ENCODE results near the gene ARHGAP5.

Gene ARHGAP5, protein sequence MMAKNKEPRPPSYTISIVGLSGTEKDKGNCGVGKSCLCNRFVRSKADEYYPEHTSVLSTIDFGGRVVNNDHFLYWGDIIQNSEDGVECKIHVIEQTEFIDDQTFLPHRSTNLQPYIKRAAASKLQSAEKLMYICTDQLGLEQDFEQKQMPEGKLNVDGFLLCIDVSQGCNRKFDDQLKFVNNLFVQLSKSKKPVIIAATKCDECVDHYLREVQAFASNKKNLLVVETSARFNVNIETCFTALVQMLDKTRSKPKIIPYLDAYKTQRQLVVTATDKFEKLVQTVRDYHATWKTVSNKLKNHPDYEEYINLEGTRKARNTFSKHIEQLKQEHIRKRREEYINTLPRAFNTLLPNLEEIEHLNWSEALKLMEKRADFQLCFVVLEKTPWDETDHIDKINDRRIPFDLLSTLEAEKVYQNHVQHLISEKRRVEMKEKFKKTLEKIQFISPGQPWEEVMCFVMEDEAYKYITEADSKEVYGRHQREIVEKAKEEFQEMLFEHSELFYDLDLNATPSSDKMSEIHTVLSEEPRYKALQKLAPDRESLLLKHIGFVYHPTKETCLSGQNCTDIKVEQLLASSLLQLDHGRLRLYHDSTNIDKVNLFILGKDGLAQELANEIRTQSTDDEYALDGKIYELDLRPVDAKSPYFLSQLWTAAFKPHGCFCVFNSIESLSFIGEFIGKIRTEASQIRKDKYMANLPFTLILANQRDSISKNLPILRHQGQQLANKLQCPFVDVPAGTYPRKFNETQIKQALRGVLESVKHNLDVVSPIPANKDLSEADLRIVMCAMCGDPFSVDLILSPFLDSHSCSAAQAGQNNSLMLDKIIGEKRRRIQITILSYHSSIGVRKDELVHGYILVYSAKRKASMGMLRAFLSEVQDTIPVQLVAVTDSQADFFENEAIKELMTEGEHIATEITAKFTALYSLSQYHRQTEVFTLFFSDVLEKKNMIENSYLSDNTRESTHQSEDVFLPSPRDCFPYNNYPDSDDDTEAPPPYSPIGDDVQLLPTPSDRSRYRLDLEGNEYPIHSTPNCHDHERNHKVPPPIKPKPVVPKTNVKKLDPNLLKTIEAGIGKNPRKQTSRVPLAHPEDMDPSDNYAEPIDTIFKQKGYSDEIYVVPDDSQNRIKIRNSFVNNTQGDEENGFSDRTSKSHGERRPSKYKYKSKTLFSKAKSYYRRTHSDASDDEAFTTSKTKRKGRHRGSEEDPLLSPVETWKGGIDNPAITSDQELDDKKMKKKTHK (N-terminal part only)

DNA sequence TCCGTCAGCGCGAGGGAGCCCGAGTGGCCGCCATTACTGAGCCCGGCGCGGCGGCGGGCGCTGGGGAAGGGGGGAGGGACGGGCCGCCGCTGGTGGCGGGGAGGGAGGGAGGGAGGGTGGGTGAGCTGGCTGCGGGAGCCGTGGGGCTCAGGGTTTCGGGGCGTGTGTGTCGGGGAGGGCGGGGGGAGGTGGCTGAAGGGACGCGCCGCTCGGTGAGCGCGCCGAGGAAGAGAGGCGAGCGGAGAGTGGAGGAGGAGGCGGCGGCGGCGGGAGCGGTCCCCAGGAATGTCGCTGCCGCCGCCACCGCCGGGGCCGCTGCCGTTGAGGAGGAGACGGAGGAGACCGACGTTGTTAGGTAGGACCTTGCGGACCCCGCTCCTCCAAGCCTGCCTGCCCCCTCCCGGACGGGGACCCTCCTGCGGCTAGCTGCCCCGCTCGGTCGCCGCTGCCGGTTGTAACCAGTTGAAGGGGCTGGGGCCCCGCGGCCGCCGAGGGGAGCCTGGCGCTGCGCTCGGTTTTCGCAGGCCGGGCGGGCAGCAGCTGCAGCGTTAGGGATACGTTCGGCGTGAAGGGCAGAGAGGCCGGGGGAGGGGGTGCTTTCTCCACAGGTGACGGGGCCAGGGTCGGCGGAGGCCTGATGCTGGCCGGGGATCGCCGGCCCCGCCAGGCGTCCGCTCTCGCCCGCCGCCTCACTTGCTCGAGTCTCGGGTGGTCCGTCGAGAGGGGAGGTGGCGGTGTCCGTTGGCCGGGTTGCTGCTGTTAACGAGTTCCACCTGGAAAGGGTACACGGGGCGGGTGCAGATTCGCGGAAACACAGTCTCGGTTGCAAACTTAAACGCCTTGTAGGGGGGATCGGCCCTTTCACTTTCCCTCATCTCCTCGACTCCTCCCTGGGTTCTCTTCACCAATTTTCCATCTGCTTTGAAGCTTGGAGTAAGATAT lies at the start of gene ARHGAP5:
Gene ARHGAP5 (plus strand): TSS at position 224 of the 942 bp plus-strand sequence. CDS start 13,366 bp downstream, outside the sequence.
- peak within 1 kb of the TSS; percentile 98 to 99 (median 99) for H3K27ac Mint-ChIP-seq
- peak within 1 kb of the TSS; percentile 94 to 100 (median 100) for H3K4me3 Mint-ChIP-seq
- TF ChIP-seq, protein P1, sequence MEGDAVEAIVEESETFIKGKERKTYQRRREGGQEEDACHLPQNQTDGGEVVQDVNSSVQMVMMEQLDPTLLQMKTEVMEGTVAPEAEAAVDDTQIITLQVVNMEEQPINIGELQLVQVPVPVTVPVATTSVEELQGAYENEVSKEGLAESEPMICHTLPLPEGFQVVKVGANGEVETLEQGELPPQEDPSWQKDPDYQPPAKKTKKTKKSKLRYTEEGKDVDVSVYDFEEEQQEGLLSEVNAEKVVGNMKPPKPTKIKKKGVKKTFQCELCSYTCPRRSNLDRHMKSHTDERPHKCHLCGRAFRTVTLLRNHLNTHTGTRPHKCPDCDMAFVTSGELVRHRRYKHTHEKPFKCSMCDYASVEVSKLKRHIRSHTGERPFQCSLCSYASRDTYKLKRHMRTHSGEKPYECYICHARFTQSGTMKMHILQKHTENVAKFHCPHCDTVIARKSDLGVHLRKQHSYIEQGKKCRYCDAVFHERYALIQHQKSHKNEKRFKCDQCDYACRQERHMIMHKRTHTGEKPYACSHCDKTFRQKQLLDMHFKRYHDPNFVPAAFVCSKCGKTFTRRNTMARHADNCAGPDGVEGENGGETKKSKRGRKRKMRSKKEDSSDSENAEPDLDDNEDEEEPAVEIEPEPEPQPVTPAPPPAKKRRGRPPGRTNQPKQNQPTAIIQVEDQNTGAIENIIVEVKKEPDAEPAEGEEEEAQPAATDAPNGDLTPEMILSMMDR (IDR thresholded peaks at IDR 0.05; ENCODE audit: unreplicated experiment in 3 of 3) = peak in 2 of 3 experiments; percentile 18 to 29
- peaks cover 35% of the 10 kb centered on the region for H3K4me1 Mint-ChIP-seq
- H3K36me3 Mint-ChIP-seq (ENCODE audit: low read depth) = no peaks in the 10 kb centered on the region
- H3K27me3 Mint-ChIP-seq (ENCODE audit: low read depth) = peaks cover 3% of the 10 kb centered on the region
- no peaks in the 10 kb centered on the region for H3K9me3 Mint-ChIP-seq

DNA sequence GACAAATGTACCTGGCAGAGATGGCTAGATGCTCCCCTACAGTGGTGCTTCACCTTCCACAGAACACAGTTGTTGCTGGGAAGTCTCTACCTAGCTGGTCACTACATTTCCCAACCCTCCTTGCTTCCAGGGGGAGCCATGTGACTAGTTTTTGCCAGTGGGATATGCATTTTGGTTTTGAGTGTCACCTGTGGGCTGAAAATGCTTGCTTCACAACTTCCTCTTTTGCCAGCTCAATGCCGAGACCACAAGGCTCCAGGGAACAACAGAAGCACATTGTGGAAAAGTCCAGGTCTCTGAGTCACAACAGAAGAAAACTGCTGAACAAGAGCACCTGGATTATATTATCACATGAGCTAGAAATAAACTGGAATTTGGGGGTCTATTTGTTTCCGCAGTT lies 48.5 kb upstream of the ARHGAP5 start:
- no peaks in the 10 kb centered on the region for H3K9me3 Mint-ChIP-seq
- TF ChIP-seq, protein P1 (IDR thresholded peaks at IDR 0.05; ENCODE audit: unreplicated experiment in 3 of 3) = no peak
- no peak overlapping the region for H3K4me3 Mint-ChIP-seq
- H3K27ac Mint-ChIP-seq = peak overlapping the region in 1 of 3 experiments; percentile 66
- no peaks in the 10 kb centered on the region for H3K4me1 Mint-ChIP-seq
- H3K27me3 Mint-ChIP-seq (ENCODE audit: low read depth) = peaks cover 3% of the 10 kb centered on the region
- no peaks in the 10 kb centered on the region for H3K36me3 Mint-ChIP-seq (ENCODE audit: low read depth)

DNA sequence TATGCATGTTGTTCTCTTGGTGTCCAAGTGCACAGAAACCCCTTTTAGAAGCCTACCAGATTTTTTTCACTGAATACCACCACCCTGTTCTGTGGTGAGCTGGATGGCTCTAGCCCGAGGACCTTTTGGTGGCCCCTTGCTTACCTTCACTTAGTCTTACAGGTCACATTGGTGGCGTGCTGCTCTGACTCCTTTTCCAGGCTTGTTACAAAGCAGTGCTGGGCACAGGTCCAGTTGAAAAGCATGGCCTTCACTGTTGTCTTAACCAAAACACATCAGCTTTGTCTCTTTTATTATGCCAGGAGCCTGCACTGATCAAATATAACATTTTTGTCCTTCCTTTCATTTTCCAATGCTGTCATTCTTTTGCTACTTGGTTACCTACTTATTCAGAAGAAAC lies 43.6 kb upstream of the ARHGAP5 start:
- no peaks in the 10 kb centered on the region for H3K27me3 Mint-ChIP-seq (ENCODE audit: low read depth)
- no peaks in the 10 kb centered on the region for H3K36me3 Mint-ChIP-seq (ENCODE audit: low read depth)
- H3K27ac Mint-ChIP-seq = no peak overlapping the region
- no peaks in the 10 kb centered on the region for H3K9me3 Mint-ChIP-seq
- H3K4me1 Mint-ChIP-seq = no peaks in the 10 kb centered on the region
- H3K4me3 Mint-ChIP-seq = no peak overlapping the region
- TF ChIP-seq, protein P1 (IDR thresholded peaks at IDR 0.05; ENCODE audit: unreplicated experiment in 3 of 3) = no peak

DNA sequence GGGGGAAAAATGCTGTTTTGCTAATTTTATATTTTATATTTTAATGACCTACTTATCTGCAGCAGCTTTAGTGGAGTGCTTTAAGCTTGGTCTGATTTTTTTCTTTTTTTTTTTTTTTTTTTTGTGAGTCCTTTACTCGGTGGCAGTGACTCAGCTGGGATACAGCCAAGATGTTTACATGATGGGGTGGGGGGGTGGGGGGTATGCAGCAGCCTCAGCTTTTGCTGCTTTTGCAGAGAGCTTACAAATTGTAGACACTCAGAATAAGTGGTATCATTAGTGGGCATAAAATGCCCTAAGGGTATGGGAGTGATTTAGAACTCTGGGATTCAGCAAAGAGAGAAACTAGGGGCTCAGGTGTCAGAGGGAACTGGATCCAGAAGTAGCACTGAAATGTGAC lies 38.2 kb upstream of the ARHGAP5 start:
- no peaks in the 10 kb centered on the region for H3K36me3 Mint-ChIP-seq (ENCODE audit: low read depth)
- no peak overlapping the region for H3K4me3 Mint-ChIP-seq
- no peak overlapping the region for H3K27ac Mint-ChIP-seq
- H3K4me1 Mint-ChIP-seq = peaks cover 10% of the 10 kb centered on the region
- no peaks in the 10 kb centered on the region for H3K27me3 Mint-ChIP-seq (ENCODE audit: low read depth)
- TF ChIP-seq, protein P1 (IDR thresholded peaks at IDR 0.05; ENCODE audit: unreplicated experiment in 3 of 3) = no peak
- H3K9me3 Mint-ChIP-seq = no peaks in the 10 kb centered on the region
